ENCODE measurements around the gene SSTR3. TPM values are rescaled to one million over a fixed set of nuclear protein-coding genes. Genes with fewer than 3 reads are reported as not detected.

The SSTR3 gene
- total RNA-seq, 1 experiment from 2014 or later = 0.08 TPM

GRCh38 chr22:37225481-37225880 lies 13.2 kb upstream of the SSTR3 start:
- Histone ChIP-seq H3K9me3 (ENCODE audit: control insufficient read depth, insufficient read depth, low read depth, low read length) (no peaks in the 10 kb centered on the region), H3K27me3 (ENCODE audit: control insufficient read depth, insufficient read depth, low read length) (no peaks in the 10 kb centered on the region), H3K4me3 (ENCODE audit: low read depth in 2 of 2, low read length in 2 of 2) (no peak overlapping the region), H3K36me3 (ENCODE audit: control insufficient read depth, insufficient read depth, low read length) (no peaks in the 10 kb centered on the region), H3K27ac (ENCODE audit: low read length) (no peak overlapping the region), H3K4me1 (ENCODE audit: control insufficient read depth, insufficient read depth, low read length) (peaks cover 15% of the 10 kb centered on the region)
- no peak for TF ChIP-seq CTCF (IDR thresholded peaks at IDR 0.05)
- TF ChIP-seq TCF7L2 (IDR thresholded peaks at IDR 0.05; ENCODE audit: low read depth, low read length) = no peak
- TF ChIP-seq, protein P1, sequence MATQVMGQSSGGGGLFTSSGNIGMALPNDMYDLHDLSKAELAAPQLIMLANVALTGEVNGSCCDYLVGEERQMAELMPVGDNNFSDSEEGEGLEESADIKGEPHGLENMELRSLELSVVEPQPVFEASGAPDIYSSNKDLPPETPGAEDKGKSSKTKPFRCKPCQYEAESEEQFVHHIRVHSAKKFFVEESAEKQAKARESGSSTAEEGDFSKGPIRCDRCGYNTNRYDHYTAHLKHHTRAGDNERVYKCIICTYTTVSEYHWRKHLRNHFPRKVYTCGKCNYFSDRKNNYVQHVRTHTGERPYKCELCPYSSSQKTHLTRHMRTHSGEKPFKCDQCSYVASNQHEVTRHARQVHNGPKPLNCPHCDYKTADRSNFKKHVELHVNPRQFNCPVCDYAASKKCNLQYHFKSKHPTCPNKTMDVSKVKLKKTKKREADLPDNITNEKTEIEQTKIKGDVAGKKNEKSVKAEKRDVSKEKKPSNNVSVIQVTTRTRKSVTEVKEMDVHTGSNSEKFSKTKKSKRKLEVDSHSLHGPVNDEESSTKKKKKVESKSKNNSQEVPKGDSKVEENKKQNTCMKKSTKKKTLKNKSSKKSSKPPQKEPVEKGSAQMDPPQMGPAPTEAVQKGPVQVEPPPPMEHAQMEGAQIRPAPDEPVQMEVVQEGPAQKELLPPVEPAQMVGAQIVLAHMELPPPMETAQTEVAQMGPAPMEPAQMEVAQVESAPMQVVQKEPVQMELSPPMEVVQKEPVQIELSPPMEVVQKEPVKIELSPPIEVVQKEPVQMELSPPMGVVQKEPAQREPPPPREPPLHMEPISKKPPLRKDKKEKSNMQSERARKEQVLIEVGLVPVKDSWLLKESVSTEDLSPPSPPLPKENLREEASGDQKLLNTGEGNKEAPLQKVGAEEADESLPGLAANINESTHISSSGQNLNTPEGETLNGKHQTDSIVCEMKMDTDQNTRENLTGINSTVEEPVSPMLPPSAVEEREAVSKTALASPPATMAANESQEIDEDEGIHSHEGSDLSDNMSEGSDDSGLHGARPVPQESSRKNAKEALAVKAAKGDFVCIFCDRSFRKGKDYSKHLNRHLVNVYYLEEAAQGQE (IDR thresholded peaks at IDR 0.05; ENCODE audit: insufficient read depth in 1 of 2, low read depth in 2 of 2, low read length in 1 of 2) = no peak
- in situ Hi-C loops (cut with HindIII; ENCODE audit: low pct_unique_long_range_greater_than_20kb, low sequenced_read_pairs) (no loop called here), intact Hi-C loops (cut with micrococcal nuclease; ENCODE audit: unreplicated experiment) (no loop called here)
- BruUV-seq (replicated peaks) = no TSS peak
- ChIA-PET CTCF (interaction anchor here (0.6 kb wide), 1 partner anchor 22 kb away, joined by 4 read pairs; no protein-coding TSS in a partner anchor), POLR2A (no interaction called here)
- peak; percentile 59; the same call in 1 of the 2 replicates for ATAC-seq
- no peak for DNase-seq (ENCODE audit: low read depth, low spot score)

DNA sequence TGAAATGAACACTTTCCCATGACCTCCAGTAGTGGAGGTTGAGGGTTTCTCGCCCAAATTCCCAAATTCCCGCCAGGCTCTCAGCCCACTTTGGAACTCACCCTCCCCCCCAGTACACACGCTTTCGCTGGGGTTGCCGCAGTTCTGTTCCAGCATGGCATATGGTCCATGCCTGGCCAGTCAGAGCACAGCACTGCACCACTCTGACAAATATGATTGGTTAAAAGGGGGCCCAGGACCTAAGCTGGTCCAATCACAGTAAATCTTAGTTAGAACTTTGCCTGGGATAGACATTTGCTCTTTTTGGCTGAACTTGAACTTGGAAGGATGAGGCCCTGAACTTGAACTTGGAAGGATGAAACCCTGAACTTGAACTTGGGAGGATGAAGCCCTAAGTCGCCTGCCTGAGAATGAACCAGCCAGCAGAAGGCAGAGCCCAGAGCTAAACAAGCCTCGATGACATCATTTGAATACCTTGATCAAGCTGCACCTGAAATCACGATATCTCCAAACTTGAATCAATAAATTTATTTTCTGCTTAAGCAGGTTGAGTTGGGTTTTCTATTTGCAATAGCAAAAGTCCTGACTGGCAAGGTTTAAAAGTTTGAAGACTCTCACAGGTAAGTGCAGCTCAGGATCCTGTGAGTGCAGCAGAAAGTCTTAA lies 12.6 kb upstream of the SSTR3 start:
- CTCF ChIA-PET = no interaction called here
- in situ Hi-C loops (cut with HindIII; ENCODE audit: low pct_unique_long_range_greater_than_20kb, low sequenced_read_pairs) (no loop called here), intact Hi-C loops (cut with micrococcal nuclease; ENCODE audit: unreplicated experiment) (no loop called here)
- Histone ChIP-seq H3K27me3 (ENCODE audit: control insufficient read depth, insufficient read depth, low read length) (no peaks in the 10 kb centered on the region), H3K4me1 (ENCODE audit: control insufficient read depth, insufficient read depth, low read length) (peaks cover 12% of the 10 kb centered on the region), H3K9me3 (ENCODE audit: control insufficient read depth, insufficient read depth, low read depth, low read length) (no peaks in the 10 kb centered on the region), H3K36me3 (ENCODE audit: control insufficient read depth, insufficient read depth, low read length) (no peaks in the 10 kb centered on the region), H3K27ac (ENCODE audit: low read length) (no peak overlapping the region), H3K4me3 (ENCODE audit: low read depth in 2 of 2, low read length in 2 of 2) (no peak overlapping the region)
- DNase-seq (ENCODE audit: low read depth, low spot score) (no peak), ATAC-seq (no peak)
- no peak for TF ChIP-seq TCF7L2 (IDR thresholded peaks at IDR 0.05; ENCODE audit: low read depth, low read length)
- no peak for TF ChIP-seq POLR2AphosphoS5 (IDR thresholded peaks at IDR 0.05; ENCODE audit: low read depth, low read length)
- no peak for TF ChIP-seq CTCF (IDR thresholded peaks at IDR 0.05)
- no peak for TF ChIP-seq SIN3A (IDR thresholded peaks at IDR 0.05; ENCODE audit: borderline replicate concordance, insufficient read depth, low read depth, low read length)
- TF ChIP-seq, protein P1 (IDR thresholded peaks at IDR 0.05; ENCODE audit: insufficient read depth in 1 of 2, low read depth in 2 of 2, low read length in 1 of 2) = no peak
- POLR2A ChIA-PET = no interaction called here
- BruUV-seq (replicated peaks) = no TSS peak

Measured in Panc1 (cell line).